Endothelial cell of umbilical vein (primary cell): ENCODE data around the gene B9D1. TPM values are rescaled to one million over a fixed set of nuclear protein-coding genes. Genes with fewer than 3 reads are reported as not detected.

Source experiments
- BruUV-seq: library from RNA; stranded (reverse); fragments of 400-500 nt; replicated peaks from 2 replicates; lab custom pipeline; 2021; lab: Mats Ljungman, UMichigan
- CTCF ChIA-PET: fragments of 300-600, 350-600 bp; sonication (Branson Sonifier 250); formaldehyde crosslinking; loops from one replicate; lab custom pipeline; 2021; ENCODE audit warnings: antibody characterized with exemption, inconsistent platforms; lab: Charles Lee
- POLR2A ChIA-PET: fragments of 300-600, 350-600 bp; sonication (Branson Sonifier 250); formaldehyde crosslinking; loops from one replicate; lab custom pipeline; 2021; ENCODE audit warnings: antibody characterized with exemption, inconsistent platforms; lab: Charles Lee
- DNase-seq: peaks from one replicate; pipeline ENCODE4 v3.0.0-alpha.2; 2011; ENCODE audit warnings: low read depth, low spot score
- FAIRE-seq: peaks from 2 replicates; lab custom pipeline; 2011; peaks lifted over from hg19 to GRCh38; lab: Jason Lieb, UNC
- H2AFZ ChIP-seq: 2 replicates; pipeline ENCODE4 v1.6.0; 2012; ENCODE audit warnings: low read depth, low read length, control low read depth, inconsistent platforms
- H3K27ac ChIP-seq: 2 replicates; pipeline ENCODE4 v1.5.1; 2011; ENCODE audit warnings: low read depth, mild to moderate bottlenecking, control low read depth, low read length, moderate library complexity; ENCODE audit not compliant: insufficient read depth
- H3K27me3 ChIP-seq, 2 experiments: 2 replicates each; pipeline versions ENCODE4 v1.6.0 to v1.6.1; 2011; ENCODE audit warnings: low read length in 2 of 2, mixed read lengths in 1 of 2; ENCODE audit not compliant: control insufficient read depth in 2 of 2, insufficient read depth in 2 of 2
- H3K36me3 ChIP-seq, 2 experiments: 2 replicates in 1 of 2; 3 replicates in 1 of 2; pipeline ENCODE4 v1.5.1; 2011; ENCODE audit warnings: low read length in 2 of 2, mild to moderate bottlenecking in 1 of 2, moderate library complexity in 1 of 2; ENCODE audit not compliant: control insufficient read depth in 2 of 2, insufficient read depth in 2 of 2; ENCODE audit errors: extremely low read depth in 1 of 2
- H3K4me1 ChIP-seq: 3 replicates; pipeline ENCODE4 v1.5.1; 2011; ENCODE audit warnings: mild to moderate bottlenecking, low read length; ENCODE audit not compliant: control insufficient read depth, insufficient read depth; ENCODE audit errors: extremely low read depth
- H3K4me2 ChIP-seq: 2 replicates; pipeline ENCODE4 v1.6.1; 2011; ENCODE audit warnings: low read length, control low read depth, mixed read lengths; ENCODE audit not compliant: insufficient read depth
- H3K4me3 ChIP-seq, 3 experiments: fragments of 200-600 bp in 1 of 3; sonication (generic), shearing (Covaris generic) in 1 of 3; replicated peaks in 1 of 3; 2 replicates each; pipeline ENCODE4 v1.5.1; 2011 to 2016; ENCODE audit warnings: control low read depth in 3 of 3, low read length in 3 of 3, mild to moderate bottlenecking in 2 of 3, inconsistent platforms in 1 of 3, low read depth in 1 of 3, moderate library complexity in 1 of 3; ENCODE audit not compliant: insufficient read depth in 1 of 3
- H3K79me2 ChIP-seq: 2 replicates; pipeline ENCODE4 v1.6.0; 2012; ENCODE audit warnings: low read length, inconsistent platforms; ENCODE audit not compliant: control insufficient read depth, insufficient read depth
- H3K9ac ChIP-seq: replicated peaks from 2 replicates; pipeline ENCODE3; 2011; ENCODE audit warnings: low read length, control low read depth; ENCODE audit not compliant: insufficient read depth; ENCODE audit errors: extremely low read depth
- H3K9me1 ChIP-seq: replicated peaks from 3 replicates; pipeline ENCODE4 v1.6.0; 2011; ENCODE audit warnings: mild to moderate bottlenecking, low read length; ENCODE audit not compliant: control insufficient read depth, insufficient read depth; ENCODE audit errors: extremely low read depth
- H3K9me3 ChIP-seq: replicated peaks from 2 replicates; pipeline ENCODE4 v1.5.1; 2012; ENCODE audit warnings: low read length, inconsistent platforms; ENCODE audit not compliant: control insufficient read depth, insufficient read depth
- H4K20me1 ChIP-seq: replicated peaks from 2 replicates; pipeline ENCODE3; 2011; ENCODE audit warnings: mild to moderate bottlenecking, low read length; ENCODE audit not compliant: control insufficient read depth, insufficient read depth; ENCODE audit errors: extremely low read depth
- EZH2 ChIP-seq: IDR thresholded peaks from 2 replicates; pipeline ENCODE4 v1.6.1; 2012; ENCODE audit warnings: borderline replicate concordance, low read depth, mild to moderate bottlenecking, moderate library complexity, low read length, inconsistent platforms; ENCODE audit not compliant: severe bottlenecking
- FOS ChIP-seq: IDR thresholded peaks from 2 replicates; pipeline ENCODE4 v1.6.1; 2011; ENCODE audit warnings: mild to moderate bottlenecking, low read length, moderate library complexity, borderline replicate concordance; ENCODE audit not compliant: insufficient read depth
- GATA2 ChIP-seq: IDR thresholded peaks from 2 replicates; pipeline ENCODE4 v1.7.0; 2011; ENCODE audit warnings: low read depth, mild to moderate bottlenecking, moderate library complexity, mixed read lengths, low read length; ENCODE audit not compliant: insufficient read length, insufficient read depth
- JUN ChIP-seq: IDR thresholded peaks from 2 replicates; pipeline ENCODE4 v1.6.1; 2011; ENCODE audit warnings: borderline replicate concordance, low read depth; ENCODE audit not compliant: insufficient read length, insufficient read depth
- MYC ChIP-seq: IDR thresholded peaks from one replicate; pipeline ENCODE4 v1.6.1; 2011; ENCODE audit warnings: mild to moderate bottlenecking, low read depth, low read length
- POLR2A ChIP-seq: IDR thresholded peaks from 2 replicates; pipeline ENCODE4 v1.6.1; 2012; ENCODE audit warnings: low read depth, mild to moderate bottlenecking, control low read depth, low read length
- POLR2AphosphoS5 ChIP-seq: IDR thresholded peaks from 2 replicates; pipeline ENCODE4 v1.6.1; 2012; ENCODE audit warnings: low read depth, mild to moderate bottlenecking, control low read depth, low read length, moderate library complexity; ENCODE audit not compliant: insufficient read depth
- dilution Hi-C: fragments of 300-500 bp; cut with MboI; formaldehyde crosslinking; loops from one replicate; pipeline ENCODE4 v1.15.0; 2019; ENCODE audit warnings: low sequenced_read_pairs; ENCODE audit not compliant: extremely low pct_ligation_motif_present
- intact Hi-C: fragments of 100-400 bp; cut with micrococcal nuclease; formaldehyde crosslinking; loops from one replicate; pipeline ENCODE4 v1.10.0; 2022
- polyA plus RNA-seq, 4 experiments: library from polyadenylated mRNA; depleted of rRNA in 3 of 4; stranded (reverse) in 3 of 4; unstranded in 1 of 4; fragments of >200 nt; gene quantifications; 2 replicates each; pipeline versions ENCODE4 v1.2.1 to v1.2.3, GENCODE V29; 2011 to 2012; ENCODE audit warnings: missing spikeins in 1 of 4
- total RNA-seq: library from RNA; stranded (reverse); gene quantifications from 2 replicates; pipeline ENCODE4 v1.2.3, GENCODE V29; 2021
- TF ChIP-seq, protein P1 (sequence below): IDR thresholded peaks from 2 replicates; pipeline ENCODE4 v1.6.1; 2011; ENCODE audit not compliant: insufficient read depth, insufficient read length
- TF ChIP-seq, protein P2 (sequence below), 2 donors: IDR thresholded peaks; 1 replicate in 1 of 2; 2 replicates in 1 of 2; pipeline ENCODE4 v1.5.1; 2011; ENCODE audit warnings: low read length in 2 of 2, mild to moderate bottlenecking in 2 of 2, moderate library complexity in 2 of 2, control low read depth in 1 of 2, inconsistent platforms in 1 of 2, low read depth in 1 of 2; ENCODE audit not compliant: insufficient read depth in 1 of 2; ENCODE audit errors: extremely low read depth in 1 of 2

The B9D1 gene
- total and polyA plus RNA-seq, 2 donors (not counting 3 experiments of a cell fraction or from before 2014, with no cell fraction given) = 20.5 to 55.8 TPM

DNA sequence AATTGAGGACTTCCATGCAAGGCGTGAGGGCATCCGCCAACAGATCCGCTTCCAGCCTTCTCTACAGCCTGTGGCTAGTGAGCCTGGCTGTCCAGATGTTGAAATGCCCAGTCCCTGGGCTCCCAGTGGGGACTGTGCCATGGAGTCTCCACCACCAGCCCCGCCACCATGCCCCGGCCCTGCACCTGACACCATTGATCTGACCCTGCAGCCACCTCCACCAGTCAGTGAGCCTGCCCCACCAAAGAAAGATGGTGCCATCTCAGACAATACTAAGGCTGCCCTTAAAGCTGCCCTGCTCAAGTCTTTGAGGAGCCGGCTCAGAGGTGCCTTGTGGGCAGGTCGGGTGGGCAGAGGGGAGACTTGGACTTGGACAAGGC is 18.8 kb upstream of the B9D1 start:
- Histone ChIP-seq H3K9ac (no peak overlapping the region), H3K79me2 (peaks cover 15% of the 10 kb centered on the region), H3K4me2 (no peak overlapping the region), H3K4me1 (peaks cover 7% of the 10 kb centered on the region), H3K27ac (no peak overlapping the region), H3K4me3 (no peak overlapping the region), H3K9me3 (no peaks in the 10 kb centered on the region), H3K36me3 (peaks cover 13 to 32% of the 10 kb centered on the region in 2 experiments), H4K20me1 (no peaks in the 10 kb centered on the region), H2AFZ (no peak overlapping the region), H3K27me3 (no peaks in the 10 kb centered on the region), H3K9me1 (no peaks in the 10 kb centered on the region)
- DNase-seq (no peak), FAIRE-seq (no peak)
- intact Hi-C loops = no loop called here
- BruUV-seq = no TSS peak
- ChIA-PET CTCF (no interaction called here), POLR2A (no interaction called here)
- TF ChIP-seq, protein P1, sequence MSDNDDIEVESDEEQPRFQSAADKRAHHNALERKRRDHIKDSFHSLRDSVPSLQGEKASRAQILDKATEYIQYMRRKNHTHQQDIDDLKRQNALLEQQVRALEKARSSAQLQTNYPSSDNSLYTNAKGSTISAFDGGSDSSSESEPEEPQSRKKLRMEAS = no peak
- TF ChIP-seq JUN = no peak
- no peak for TF ChIP-seq FOS
- no peak for TF ChIP-seq EZH2
- no peak for TF ChIP-seq POLR2AphosphoS5
- no peak for TF ChIP-seq MYC
- TF ChIP-seq, protein P2, sequence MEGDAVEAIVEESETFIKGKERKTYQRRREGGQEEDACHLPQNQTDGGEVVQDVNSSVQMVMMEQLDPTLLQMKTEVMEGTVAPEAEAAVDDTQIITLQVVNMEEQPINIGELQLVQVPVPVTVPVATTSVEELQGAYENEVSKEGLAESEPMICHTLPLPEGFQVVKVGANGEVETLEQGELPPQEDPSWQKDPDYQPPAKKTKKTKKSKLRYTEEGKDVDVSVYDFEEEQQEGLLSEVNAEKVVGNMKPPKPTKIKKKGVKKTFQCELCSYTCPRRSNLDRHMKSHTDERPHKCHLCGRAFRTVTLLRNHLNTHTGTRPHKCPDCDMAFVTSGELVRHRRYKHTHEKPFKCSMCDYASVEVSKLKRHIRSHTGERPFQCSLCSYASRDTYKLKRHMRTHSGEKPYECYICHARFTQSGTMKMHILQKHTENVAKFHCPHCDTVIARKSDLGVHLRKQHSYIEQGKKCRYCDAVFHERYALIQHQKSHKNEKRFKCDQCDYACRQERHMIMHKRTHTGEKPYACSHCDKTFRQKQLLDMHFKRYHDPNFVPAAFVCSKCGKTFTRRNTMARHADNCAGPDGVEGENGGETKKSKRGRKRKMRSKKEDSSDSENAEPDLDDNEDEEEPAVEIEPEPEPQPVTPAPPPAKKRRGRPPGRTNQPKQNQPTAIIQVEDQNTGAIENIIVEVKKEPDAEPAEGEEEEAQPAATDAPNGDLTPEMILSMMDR (IDR thresholded peaks at IDR 0.05; ENCODE audit: extremely low read depth in 1 of 2, insufficient read depth in 1 of 2, low read depth in 1 of 2, low read length in 2 of 2) = no peak
- no peak for TF ChIP-seq POLR2A
- TF ChIP-seq GATA2 = no peak
- dilution Hi-C loops = no loop called here
